HT-29 (cell line): ENCODE results near the gene RPS18. TPM values are rescaled to one million over a fixed set of nuclear protein-coding genes. Genes with fewer than 3 reads are reported as not detected.

Experiments used
- DNase-seq: peaks from one replicate; pipeline ENCODE4 v3.0.0-alpha.2; 2015; ENCODE audit warnings: low spot score
- total RNA-seq: library from RNA; depleted of rRNA; stranded (reverse); fragments of >200 nt; shearing (Covaris generic); gene quantifications from 2 replicates; pipeline ENCODE4 v1.2.3, GENCODE V29; 2014; rRNA removed

Gene RPS18
- total RNA-seq, 1 experiment from 2014 or later: 3,632 TPM

GRCh38 chr6:33314515-33314942 lies 42.7 kb downstream of the RPS18 start:
- DNase-seq: peak; percentile 90

GRCh38 chr6:33314943-33315792 lies 43.3 kb downstream of the RPS18 start:
- peak; percentile 76 for DNase-seq

- no peak for DNase-seq
Observed at GRCh38 chr6:33315793-33316602, 44.1 kb downstream of the RPS18 start.

DNA sequence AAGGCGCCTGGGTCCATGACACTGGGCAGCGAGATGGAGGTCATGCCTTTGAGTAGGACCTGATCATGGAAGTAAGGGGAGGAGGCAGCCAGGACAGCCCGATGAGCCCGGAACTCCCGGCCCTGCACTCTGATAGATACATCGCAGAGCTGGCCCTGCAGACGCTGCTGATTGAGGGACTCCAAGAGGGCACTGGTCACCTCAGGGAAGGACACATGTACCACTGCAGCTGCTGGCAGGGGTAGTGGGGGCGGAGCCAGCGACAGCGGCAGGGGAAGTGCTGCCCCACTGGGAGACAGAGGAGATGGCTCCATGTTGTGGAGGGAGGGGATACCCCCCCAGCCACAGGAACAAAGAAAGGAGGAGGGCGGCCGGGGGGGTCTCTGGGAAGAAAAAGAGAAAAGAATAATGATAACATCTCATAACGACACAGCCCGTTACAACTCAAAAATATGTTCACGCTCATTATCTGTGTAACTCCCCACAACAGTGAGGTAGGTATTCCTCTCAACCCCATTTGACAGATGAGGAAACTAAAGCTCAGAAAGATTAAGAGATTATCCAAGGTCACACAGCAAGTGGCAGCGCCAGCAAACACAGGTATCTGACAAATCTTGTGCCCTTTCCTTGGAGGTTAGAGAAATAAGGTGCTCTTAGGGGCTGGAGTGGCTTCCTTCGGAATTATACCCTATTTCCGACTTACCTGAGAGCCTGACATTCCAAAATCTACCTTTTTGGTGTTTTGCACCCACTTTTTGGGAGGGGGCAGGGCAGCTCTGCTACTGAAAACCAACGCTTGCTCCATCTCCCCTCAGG lies 44.9 kb downstream of the RPS18 start:
- peak; percentile 26 for DNase-seq

- no peak for DNase-seq
Observed at GRCh38 chr6:33317419-33317668, 45.5 kb downstream of the RPS18 start.

GRCh38 chr6:33317669-33318425 lies 46.0 kb downstream of the RPS18 start, which contains the start of gene ZBTB22:
ZBTB22 (minus strand) TSS chr6:33317744; CDS start chr6:33316916, 828 bp downstream.
- peak; percentile 99 for DNase-seq

GRCh38 chr6:33318426-33319073 lies 46.7 kb downstream of the RPS18 start:
- DNase-seq: no peak

- DNase-seq: no peak
Observed at GRCh38 chr6:33319939-33320314, 48.1 kb downstream of the RPS18 start.

DNA sequence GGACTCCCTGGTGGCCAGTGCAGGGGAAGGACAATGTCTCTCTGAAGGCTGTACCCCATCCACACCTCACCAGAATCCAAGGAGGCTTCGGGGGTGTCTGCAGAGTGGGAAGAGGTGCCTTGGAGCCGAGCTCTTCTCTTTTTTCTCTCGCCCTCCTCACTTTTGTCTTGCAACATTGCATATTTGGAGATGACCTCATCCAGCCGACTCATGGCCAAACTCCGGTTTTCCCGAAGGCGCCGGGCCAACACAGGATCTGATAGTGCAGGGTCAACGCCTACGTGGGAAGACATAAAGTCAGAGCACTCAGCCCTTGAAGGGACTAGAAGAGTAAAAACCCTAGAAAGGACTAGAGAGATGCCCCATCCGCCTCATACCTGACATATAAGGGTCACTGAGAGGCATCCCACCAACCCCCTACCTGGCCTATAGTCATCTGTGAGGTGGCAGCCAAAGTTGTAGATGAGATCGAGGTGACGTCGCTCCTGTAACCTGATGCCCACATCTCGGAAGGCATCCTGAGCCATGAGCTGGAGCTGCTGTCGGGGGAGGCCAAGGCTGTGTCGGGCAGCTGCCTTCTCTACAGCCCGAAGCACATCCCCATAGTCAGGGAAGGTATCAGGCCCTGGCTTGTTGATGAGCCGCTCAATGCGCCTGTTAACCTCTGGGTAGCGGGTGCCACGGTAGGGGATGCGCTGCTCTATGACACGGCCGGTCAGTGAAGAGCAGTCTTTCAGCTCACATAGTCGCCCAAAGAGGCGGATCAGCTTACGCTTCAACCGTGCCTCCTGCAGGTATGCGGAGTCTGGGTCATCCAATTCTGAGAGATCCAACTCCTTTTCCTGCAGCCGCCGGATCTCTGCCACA lies 48.7 kb downstream of the RPS18 start:
- DNase-seq: no peak

DNA sequence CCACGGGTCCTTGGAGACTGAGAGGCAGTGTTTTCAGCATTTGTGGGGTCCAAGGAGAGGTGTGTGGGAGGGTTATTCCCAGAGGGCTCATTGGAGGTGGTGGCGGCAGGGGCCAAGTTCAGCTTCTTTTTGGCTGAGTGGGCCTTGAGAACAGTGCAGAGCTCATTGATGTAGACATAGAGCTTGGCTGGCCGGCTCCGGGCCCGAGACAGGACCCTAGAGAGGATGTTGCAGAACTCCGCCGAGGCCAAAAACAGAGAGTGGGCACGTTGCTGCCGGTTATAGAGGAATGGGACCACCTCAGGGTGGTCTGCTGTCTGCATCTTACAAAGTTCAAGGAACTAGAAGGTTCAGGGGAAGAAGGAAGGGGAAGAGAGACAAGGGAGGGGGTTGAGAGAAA lies 49.4 kb downstream of the RPS18 start:
- no peak for DNase-seq

DNA sequence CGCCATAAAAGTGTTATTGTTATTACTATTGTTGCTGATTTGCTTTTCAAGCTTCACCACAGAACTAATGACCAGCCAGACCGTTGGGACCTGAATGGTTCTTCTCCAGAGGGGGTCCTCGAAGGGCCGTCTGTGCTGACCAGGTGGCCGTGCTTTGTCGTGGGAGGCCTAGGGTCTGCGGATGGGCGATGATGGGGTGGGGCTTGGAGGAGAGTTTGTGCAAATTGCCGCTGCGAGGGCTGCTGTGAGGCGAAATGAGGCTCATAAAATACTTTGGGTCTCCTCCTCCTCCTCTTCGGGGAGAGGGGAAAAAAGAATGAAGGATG lies 51.7 kb downstream of the RPS18 start:
- no peak for DNase-seq

DNA sequence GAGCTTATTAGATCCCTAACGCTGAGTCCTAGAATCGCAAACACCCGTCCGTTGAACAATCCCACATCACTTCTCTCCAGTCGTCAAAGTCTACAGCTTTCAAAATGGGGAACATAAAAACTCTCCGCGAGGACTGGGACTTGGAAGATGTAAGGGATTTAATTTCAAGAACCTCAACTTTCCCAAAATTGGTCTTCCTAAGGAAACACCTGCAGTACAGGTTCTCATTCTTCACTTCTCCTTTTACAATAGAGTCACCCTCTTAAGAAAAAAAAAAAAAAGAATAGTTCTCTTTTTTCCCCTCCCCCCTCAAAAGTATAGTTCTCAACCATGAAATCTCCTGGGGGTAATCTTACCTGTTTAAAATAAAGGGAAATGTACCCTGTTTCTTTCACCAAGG lies 52.2 kb downstream of the RPS18 start:
- no peak for DNase-seq

Other genes with a start within 250 kb of the RPS18 start
- gene HLA-DPA1, start 198.4 kb upstream of the RPS18 start, total RNA-seq: not detected in 2 replicates
- not detected in 2 replicates for gene HLA-DPB1, start 196.1 kb upstream of the RPS18 start, total RNA-seq
- 0.31 and 0.47 TPM in 2 replicates for gene COL11A2, start 79.6 kb upstream of the RPS18 start, total RNA-seq
- 28.1 and 32.9 TPM in 2 replicates for gene RXRB, start 71.4 kb upstream of the RPS18 start, total RNA-seq
- gene SLC39A7, start 71.2 kb upstream of the RPS18 start, total RNA-seq: 131 and 147 TPM in 2 replicates
- 28.0 and 35.8 TPM in 2 replicates for gene HSD17B8, start 67.4 kb upstream of the RPS18 start, total RNA-seq
- 36.1 and 37.2 TPM in 2 replicates for gene RING1, start 63.6 kb upstream of the RPS18 start, total RNA-seq
- gene VPS52, start 199 bp upstream of the RPS18 start, total RNA-seq: 39.4 and 48.5 TPM in 2 replicates
- 10.6 and 14.1 TPM in 2 replicates for gene B3GALT4, start 5.0 kb downstream of the RPS18 start, total RNA-seq
- gene WDR46, start 17.2 kb downstream of the RPS18 start, total RNA-seq: 79.0 and 92.2 TPM in 2 replicates
- 86.8 and 90.7 TPM in 2 replicates for gene PFDN6, start 17.5 kb downstream of the RPS18 start, total RNA-seq
- gene RGL2, start 26.9 kb downstream of the RPS18 start, total RNA-seq: 38.2 and 42.6 TPM in 2 replicates
- gene TAPBP, start 42.0 kb downstream of the RPS18 start, total RNA-seq: 163 and 194 TPM in 2 replicates
- 22.8 and 25.3 TPM in 2 replicates for gene ZBTB22, start 45.7 kb downstream of the RPS18 start, total RNA-seq
- 45.8 and 83.5 TPM in 2 replicates for gene DAXX, start 50.9 kb downstream of the RPS18 start, total RNA-seq
- gene KIFC1, start 119.7 kb downstream of the RPS18 start, total RNA-seq: 64.8 and 67.5 TPM in 2 replicates
- 30.8 and 35.5 TPM in 2 replicates for gene PHF1, start 138.9 kb downstream of the RPS18 start, total RNA-seq
- gene CUTA, start 146.0 kb downstream of the RPS18 start, total RNA-seq: 300 and 321 TPM in 2 replicates
- 3.3 and 5.2 TPM in 2 replicates for gene SYNGAP1, start 148.0 kb downstream of the RPS18 start, total RNA-seq
- 4.7 and 11.2 TPM in 2 replicates for gene ZBTB9, start 182.5 kb downstream of the RPS18 start, total RNA-seq